Activated CD4-positive, CD25-positive, alpha-beta regulatory T cell treated with anti-CD3 and anti-CD28 coated beads, Interleukin-2, amount 50 U/mL, for 72 hours (primary cell): Measurements from ENCODE around the gene TMCC1.
"Not testable (repeated sequence)": the region's sequence is repeated elsewhere in the genome, so short reads cannot be mapped to it uniquely, and the experiment has no call there.

Experiments
- DNase-seq: peaks from one replicate; pipeline ENCODE4 v3.0.0; 2021

TMCC1 gene

DNA sequence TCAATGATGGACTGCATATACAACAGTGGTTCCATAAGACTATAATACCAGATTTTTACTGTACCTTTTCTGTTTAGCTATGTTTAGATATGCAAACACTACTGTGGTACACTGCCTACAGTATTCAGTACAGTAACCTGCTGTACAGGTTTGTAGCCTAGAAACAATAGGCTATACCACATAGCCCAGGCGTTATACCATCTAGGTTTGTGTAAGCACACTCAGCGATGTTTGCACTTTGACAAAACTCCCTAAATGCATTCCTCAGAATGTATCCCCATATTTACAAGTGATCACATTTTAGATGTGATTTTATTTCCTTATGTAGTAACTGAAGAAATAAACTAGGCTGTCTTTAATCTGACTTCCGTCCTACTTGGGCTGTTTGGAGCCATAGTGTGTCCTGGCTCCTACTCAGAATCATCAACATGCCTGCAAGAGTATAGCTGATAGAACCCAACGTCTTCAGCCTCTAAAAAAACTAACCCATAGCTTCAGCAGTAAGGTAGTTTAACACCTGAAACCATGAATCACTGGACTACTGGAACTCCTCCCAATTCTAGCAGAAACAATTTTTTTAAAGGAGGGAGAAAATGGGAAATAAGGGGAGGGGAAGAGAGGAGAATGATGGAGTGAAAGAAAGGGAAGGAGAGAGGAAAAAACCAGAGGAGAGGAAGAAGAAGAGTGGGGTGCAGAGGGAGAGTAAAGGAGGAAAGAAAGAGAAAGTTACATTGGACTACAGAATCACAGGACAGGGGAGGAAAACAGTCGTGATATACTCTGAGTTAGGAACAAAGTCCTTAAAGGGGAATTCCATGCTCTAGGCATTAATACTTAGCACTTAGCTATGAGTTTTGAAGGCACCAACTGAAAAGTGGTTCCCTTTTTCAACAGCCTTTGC is 219.4 kb downstream of the TMCC1 start:
- no peak for DNase-seq

DNA sequence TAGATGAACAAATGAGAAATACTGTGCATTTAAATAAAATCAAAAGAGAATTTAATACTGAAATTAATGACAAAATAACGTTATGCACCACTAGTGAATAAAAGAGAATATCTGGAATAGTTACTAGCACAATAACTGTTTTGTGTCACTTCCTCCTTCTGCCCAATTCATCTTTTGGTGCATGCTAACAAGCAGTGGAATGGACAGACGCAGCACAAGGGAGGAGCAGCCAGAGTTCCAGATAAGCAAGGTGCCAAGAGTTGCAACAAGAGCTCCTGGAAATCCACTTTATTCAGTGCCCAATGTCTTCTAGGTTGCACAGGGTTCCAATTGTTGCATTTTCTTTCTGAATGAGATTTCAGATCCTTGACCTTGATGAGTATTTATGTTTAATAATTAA is 220.5 kb downstream of the TMCC1 start:
- no peak for DNase-seq

- no peak for DNase-seq
These were observed 221.1 kb downstream of the TMCC1 start for GRCh38 chr3:129672412-129672811.

DNA sequence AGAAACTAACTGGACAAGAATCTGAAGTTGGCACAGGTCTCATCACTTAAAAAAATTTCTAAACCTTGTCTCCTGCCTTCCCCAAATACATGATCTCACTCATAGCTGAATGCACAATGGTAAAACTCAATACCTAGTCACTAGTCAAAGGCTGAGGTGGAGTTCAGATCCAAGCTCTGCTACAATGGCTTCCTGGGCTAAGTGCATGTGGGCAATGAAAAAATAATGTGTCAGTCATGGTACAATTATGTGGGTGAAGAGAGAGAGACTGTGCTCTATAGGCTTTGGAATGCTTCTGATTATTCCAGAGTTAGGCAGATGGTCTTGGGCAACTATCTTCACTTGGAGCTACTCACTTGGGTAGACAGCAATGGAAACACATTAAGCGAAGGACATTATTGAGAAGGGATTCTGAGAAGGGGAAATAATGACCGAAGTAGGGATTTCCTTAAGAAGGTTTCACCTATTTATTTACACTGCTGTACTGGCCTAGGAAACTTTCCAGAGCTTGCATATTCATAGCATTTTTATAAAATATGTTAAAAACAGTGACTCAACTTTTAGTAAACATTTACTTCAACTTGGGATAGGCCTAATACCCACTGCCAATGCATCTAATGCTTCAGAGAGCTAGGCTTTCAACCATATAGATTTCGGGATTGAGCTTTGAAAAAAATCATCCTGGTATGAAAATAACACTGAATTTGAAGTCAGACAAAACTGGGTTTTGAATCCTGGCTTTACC is 228.3 kb downstream of the TMCC1 start:
- no peak for DNase-seq

GRCh38 chr3:129663930-129664646 is 229.4 kb downstream of the TMCC1 start:
- no peak for DNase-seq

DNA sequence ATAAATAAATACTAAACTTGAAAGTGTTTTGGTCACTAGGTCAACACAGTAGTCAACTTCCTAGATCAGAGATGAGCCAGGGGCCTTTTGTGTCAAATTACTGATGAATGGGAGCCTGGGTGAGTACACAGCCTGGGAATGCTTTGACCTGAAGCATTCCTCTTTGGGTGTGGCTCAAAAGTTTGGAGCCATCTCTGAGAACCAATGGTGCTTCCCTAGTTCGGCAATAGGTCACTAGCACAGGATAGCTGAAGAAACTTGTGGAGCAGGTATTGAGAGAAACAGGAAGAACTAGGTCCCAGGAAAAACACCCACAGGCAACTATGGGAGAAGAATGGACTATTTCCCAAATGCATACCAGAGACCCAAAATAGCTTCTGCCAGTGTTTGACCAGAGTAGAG is 230.5 kb downstream of the TMCC1 start:
- no peak for DNase-seq

DNA sequence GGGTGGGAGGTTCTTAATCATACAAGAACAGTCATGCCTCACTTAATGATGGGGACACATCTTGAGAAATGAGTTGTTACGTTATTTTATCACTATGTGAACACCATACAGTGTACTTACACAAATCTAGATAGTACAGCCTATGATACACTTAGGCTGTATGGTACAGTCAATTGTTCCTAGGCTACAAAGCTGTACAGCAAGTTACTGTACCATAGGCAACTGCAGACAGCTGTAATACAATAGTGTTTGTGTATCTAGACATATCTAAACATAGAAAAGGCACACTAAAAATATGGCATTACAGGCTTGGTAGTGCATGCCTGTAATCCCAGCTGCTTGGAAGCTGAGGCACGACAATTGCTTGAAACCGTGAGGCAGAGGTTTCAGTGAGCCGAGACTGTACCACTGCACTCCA is 231.3 kb downstream of the TMCC1 start:
- DNase-seq, result no peak

- DNase-seq, result no peak
These were observed 231.7 kb downstream of the TMCC1 start for GRCh38 chr3:129661766-129662165.

GRCh38 chr3:129658110-129658843 is 235.2 kb downstream of the TMCC1 start:
- no peak for DNase-seq

GRCh38 chr3:129657261-129658046 is 236.1 kb downstream of the TMCC1 start:
- DNase-seq, result no peak

DNA sequence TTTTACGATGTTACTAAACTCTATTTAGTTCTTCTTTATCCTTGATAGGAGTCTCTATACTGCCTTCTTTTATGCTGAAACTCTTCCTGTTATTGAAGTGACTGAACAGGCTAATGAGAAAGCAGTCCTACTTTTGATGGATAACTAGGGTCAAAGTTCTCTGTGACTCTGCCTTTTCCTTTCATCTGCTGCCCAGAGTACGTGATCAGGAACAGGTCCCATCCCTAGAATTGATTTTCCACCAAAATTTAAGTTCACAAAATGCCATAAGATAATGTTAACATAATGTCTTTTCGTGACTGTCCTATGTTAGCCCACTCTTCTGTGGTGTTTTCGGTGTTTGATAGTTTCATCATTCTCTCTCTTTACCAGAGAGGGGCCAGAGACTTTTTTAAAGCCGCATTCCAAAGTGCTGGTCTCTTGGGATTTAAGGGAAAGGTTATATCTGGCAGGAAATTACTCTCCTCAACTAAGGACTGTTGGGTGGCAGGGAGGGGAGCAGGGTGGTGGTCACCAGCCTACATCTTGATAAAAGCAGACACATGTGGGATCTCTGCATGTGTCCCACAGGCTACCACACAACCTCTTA is 236.8 kb downstream of the TMCC1 start:
- no peak for DNase-seq

DNA sequence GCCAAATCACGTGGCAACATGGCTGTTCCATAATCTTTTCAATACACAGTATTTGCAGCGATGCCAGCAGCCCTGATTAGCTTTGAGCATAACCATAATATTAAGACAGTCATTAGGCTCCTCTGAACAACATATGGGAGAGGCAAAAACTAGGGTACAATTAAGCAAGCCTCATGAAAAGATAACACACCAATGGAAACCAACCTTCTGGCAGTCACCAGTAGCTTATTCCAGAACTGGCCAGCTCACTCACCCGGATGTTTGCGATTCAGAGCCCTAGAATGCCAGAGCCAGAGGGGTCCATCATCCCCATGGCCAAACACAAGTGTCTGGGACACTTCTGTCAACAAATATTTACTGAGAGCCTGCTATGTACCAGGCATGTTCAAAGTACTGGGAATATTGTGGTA is 238.2 kb downstream of the TMCC1 start:
- DNase-seq, result no peak

- no peak for DNase-seq
These were observed 239.4 kb downstream of the TMCC1 start for GRCh38 chr3:129654131-129654530.

DNA sequence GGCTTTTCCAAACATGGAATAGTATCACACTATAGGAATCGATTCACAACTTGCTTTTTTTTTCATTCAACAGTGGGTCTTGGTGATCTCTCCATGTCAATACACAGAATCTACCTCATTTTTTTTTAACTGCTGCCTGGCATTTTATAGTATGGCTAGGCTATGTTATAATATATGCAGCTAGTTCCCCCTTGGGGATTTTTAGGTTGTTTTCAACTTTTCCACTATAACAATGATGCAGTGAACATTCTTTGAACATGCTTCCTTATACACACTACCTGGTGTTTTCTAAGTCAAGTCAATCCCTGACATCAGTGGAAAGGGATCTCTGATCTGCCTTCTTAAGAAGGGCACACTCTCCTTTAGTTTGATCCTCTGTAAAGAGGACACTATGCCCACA is 240.5 kb downstream of the TMCC1 start:
- DNase-seq, result no peak

- no peak for DNase-seq
These were observed 241.9 kb downstream of the TMCC1 start for GRCh38 chr3:129651435-129652202.

DNA sequence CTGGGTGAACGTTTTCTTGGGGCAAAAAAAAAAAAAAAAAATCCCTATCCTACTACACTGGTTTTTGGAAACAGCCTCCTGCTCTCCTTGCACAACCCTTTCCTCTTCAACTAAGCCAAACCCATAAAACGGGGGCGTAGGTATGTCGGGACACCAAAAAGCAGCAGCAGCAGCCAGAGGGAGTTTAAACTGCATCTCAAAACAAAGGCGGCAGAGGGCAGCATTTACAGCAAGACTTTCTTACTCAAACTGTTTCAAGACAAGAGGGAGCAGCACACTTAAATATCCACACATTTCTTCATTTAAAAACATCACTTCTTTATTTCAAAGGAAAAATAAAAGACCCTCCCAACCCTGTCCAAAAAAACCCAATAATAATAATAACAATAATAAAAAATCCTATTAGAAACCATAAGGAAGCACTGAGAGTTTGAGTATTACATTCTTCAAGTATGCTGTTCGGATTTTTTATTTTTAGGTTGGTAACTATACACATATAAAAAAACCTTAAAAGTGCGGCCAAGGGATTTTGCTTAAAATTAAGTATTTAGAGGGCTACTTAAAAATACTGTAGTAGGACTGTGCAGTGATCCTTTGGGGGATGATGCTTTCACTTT is 243.1 kb downstream of the TMCC1 start:
- no peak for DNase-seq

DNA sequence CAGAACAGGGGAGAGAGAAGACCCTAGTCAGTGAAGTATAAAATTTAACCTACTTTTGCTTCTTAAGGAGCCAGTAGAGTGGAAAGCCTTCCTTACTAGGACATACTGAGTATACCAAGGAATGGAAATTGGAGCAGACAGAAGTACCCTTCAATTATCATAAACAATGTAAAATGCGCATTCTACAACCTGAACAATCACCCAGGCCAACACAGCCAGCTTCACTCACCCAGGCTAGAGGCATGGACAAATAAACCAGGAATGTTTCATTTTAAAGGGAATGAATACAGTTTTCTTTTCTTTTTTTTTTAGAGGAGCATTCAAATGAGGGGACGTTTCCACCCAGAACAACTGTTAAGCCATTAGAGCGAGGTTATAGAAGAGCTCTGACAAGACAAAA is 245.1 kb downstream of the TMCC1 start:
- DNase-seq, result no peak

DNA sequence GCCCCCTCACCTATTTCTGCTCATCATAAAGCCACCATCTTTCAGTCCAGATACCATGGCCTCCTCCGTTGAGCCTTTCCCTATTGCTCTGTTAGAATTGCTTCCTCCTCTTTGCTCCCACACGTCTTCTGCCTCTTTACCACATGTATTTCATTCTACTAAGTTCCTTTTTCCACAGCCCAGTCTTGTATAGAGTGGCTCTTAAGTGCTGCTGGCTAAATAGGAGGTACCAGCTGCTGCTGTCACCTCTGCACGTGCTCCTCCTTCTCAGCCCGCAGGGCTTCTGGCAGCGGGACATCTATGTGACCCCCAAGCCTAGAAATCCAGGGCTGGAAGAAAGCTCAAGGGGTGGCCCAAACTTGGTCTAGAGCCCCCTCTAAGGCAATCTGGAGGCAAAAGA is 248.2 kb downstream of the TMCC1 start:
- DNase-seq, result no peak

DNA sequence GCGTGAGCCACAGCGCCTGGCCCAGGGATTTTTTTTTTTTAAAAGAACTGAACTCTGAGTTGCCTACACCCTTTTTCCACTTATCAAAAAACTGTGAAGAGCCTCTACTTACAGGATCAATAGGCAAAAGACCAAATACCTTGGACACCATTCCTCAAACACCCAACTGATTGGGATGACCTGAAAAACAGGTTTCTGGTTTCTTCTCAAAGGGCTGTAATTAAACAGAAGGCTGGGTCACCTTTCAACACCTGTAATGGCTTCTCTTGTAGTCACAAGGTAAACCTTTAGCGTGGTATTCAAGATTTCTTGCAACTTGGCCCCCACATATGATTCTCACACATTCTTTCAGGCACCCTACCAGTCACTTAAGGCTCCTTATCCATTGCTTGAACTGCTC is 248.7 kb downstream of the TMCC1 start:
- no peak for DNase-seq

DNA sequence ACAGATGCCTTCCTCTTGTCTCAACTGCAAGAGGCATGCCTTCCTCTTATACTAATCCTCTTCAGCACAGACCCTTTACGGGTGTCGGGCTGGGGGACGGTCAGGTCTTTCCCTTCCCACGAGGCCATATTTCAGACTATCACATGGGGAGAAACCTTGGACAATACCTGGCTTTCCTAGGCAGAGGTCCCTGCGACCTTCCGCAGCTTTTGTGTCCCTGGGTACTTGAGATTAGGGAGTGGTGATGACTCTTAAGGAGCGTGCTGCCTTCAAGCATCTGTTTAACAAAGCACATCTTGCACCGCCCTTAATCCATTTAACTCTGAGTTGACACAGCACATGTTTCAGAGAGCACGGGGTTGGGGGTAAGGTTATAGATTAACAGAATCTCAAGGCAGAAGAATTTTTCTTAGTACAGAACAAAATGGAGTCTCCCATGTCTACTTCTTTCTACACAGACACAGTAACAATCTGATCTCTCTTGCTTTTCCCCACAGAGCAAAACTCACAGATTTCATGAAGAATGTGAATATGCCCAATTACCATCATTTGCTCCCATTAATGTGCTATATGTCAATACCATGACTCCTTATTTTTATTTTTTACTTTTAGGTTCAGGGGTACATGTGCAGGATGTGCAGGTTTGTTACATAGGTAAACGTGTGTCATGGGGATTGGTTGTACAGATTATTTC is 251.8 kb downstream of the TMCC1 start:
- DNase-seq, result not testable (repeated sequence)
